Lower lobe of right lung (tissue), 2 donors: ENCODE data around the gene ZNF397. TPM values are rescaled to one million over a fixed set of nuclear protein-coding genes. Genes with fewer than 3 reads are reported as not detected.
A peak's percentile ranks its signal among the peaks of the same experiment; 100 is the strongest.

ENCODE experiments used
- ATAC-seq, 2 donors: fragments of 200-7000 bp; cut with Tn5 transposase; one replicate each; pipeline ENCODE4 v1.9.1; 2020 to 2022; ENCODE audit warnings: mild to moderate bottlenecking in 2 of 2, moderate library complexity in 2 of 2
- DNase-seq: peaks from one replicate; pipeline ENCODE4 v3.0.0-alpha.2; 2020
- H3K27ac ChIP-seq: fragments of 200-600 bp; one replicate; pipeline ENCODE4 v1.8.0; 2022
- H3K27me3 ChIP-seq: fragments of 200-600 bp; one replicate; pipeline ENCODE4 v1.8.0; 2022; ENCODE audit warnings: low read depth
- H3K36me3 ChIP-seq: fragments of 200-600 bp; one replicate; pipeline ENCODE4 v1.8.0; 2022; ENCODE audit warnings: mild to moderate bottlenecking
- H3K4me1 ChIP-seq: fragments of 200-600 bp; one replicate; pipeline ENCODE4 v1.8.0; 2022
- H3K4me3 ChIP-seq: fragments of 200-600 bp; one replicate; pipeline ENCODE4 v1.8.0; 2022; ENCODE audit warnings: mild to moderate bottlenecking
- H3K9me3 ChIP-seq: fragments of 200-600 bp; one replicate; pipeline ENCODE4 v1.8.0; 2022
- CTCF ChIP-seq: fragments of 200-600 bp; IDR thresholded peaks from one replicate; pipeline ENCODE4 v1.8.0; 2022; ENCODE audit warnings: antibody characterized with exemption, mild to moderate bottlenecking
- intact Hi-C: fragments of 100-400 bp; cut with DNase I; formaldehyde crosslinking; loops from one replicate; pipeline ENCODE4 v1.11.0; 2022
- total RNA-seq: library from RNA; stranded (reverse); fragmentation: NEBNext Ultra II Directional; extraction: Animal tissue kit (Norgen Biotek cat#: 25700); gene quantifications from one replicate; pipeline ENCODE4 v1.2.1, GENCODE V29; 2021
- donor health status: DM: no; HTN: yes; CAD: no; lungs with severe emphysema.

ZNF397 gene
- total RNA-seq, 1 donor from 2014 or later: 33.1 TPM

- ATAC-seq (no peak), DNase-seq (no peak)
- intact Hi-C loops: no loop called here
- Histone ChIP-seq H3K36me3 (peaks cover 43% of the 10 kb centered on the region), H3K27ac (no peak overlapping the region), H3K4me1 (no peaks in the 10 kb centered on the region), H3K9me3 (peaks cover 20% of the 10 kb centered on the region), H3K4me3 (no peak overlapping the region), H3K27me3 (no peaks in the 10 kb centered on the region)
- no peak for TF ChIP-seq CTCF
These were observed 16.1 kb downstream of the ZNF397 start for GRCh38 chr18:35256947-35257346.

GRCh38 chr18:35264409-35264808, 23.6 kb downstream of the ZNF397 start:
- ATAC-seq (no peak), DNase-seq (no peak)
- no peak for TF ChIP-seq CTCF
- intact Hi-C loops: no loop called here
- Histone ChIP-seq H3K9me3 (no peaks in the 10 kb centered on the region), H3K4me1 (peaks cover 13% of the 10 kb centered on the region), H3K27me3 (no peaks in the 10 kb centered on the region), H3K36me3 (peaks cover 25% of the 10 kb centered on the region), H3K4me3 (no peak overlapping the region), H3K27ac (no peak overlapping the region)

- DNase-seq (peak; percentile 87), ATAC-seq (peak; percentile 96 to 98)
- intact Hi-C loops: no loop called here
- TF ChIP-seq CTCF: no peak
- Histone ChIP-seq H3K4me3 (peak overlapping the region; percentile 68), H3K4me1 (peaks cover 13% of the 10 kb centered on the region), H3K36me3 (peaks cover 10% of the 10 kb centered on the region), H3K27ac (peak overlapping the region; percentile 84), H3K27me3 (no peaks in the 10 kb centered on the region), H3K9me3 (no peaks in the 10 kb centered on the region)
These were observed 26.4 kb downstream of the ZNF397 start for GRCh38 chr18:35267161-35267651.

GRCh38 chr18:35267809-35268208, 27.0 kb downstream of the ZNF397 start:
- Histone ChIP-seq H3K36me3 (peaks cover 4% of the 10 kb centered on the region), H3K4me1 (peaks cover 13% of the 10 kb centered on the region), H3K9me3 (no peaks in the 10 kb centered on the region), H3K27me3 (no peaks in the 10 kb centered on the region), H3K4me3 (peak overlapping the region; percentile 68), H3K27ac (peak overlapping the region; percentile 84)
- TF ChIP-seq CTCF: no peak
- ATAC-seq (peak in 1 of 2 donors; percentile 24), DNase-seq (peak; percentile 60)
- intact Hi-C loops: no loop called here

- no peaks in the 10 kb centered on the region for H3K36me3 ChIP-seq
- no peaks in the 10 kb centered on the region for H3K27me3 ChIP-seq
- intact Hi-C loops: no loop called here
- H3K27ac ChIP-seq: no peak overlapping the region
- no peaks in the 10 kb centered on the region for H3K9me3 ChIP-seq
- H3K4me3 ChIP-seq: no peak overlapping the region
- ATAC-seq: no peak
- DNase-seq: no peak
- peaks cover 13% of the 10 kb centered on the region for H3K4me1 ChIP-seq
- TF ChIP-seq CTCF: no peak
These were observed 28.0 kb downstream of the ZNF397 start for GRCh38 chr18:35268821-35269220.

- TF ChIP-seq CTCF: no peak
- DNase-seq: no peak
- no peaks in the 10 kb centered on the region for H3K27me3 ChIP-seq
- H3K27ac ChIP-seq: no peak overlapping the region
- H3K4me3 ChIP-seq: no peak overlapping the region
- no peaks in the 10 kb centered on the region for H3K9me3 ChIP-seq
- ATAC-seq: no peak
- no peaks in the 10 kb centered on the region for H3K36me3 ChIP-seq
- intact Hi-C loops: no loop called here
- H3K4me1 ChIP-seq: peaks cover 13% of the 10 kb centered on the region
These were observed 30.8 kb downstream of the ZNF397 start for GRCh38 chr18:35271656-35272055.
